HG02970 (cell line): ENCODE results near the gene ELP4.
A peak's percentile ranks its signal among the peaks of the same experiment; 100 is the strongest.
"Not testable (repeated sequence)": the region's sequence is repeated elsewhere in the genome, so short reads cannot be mapped to it uniquely, and the experiment has no call there.

Experiments
- ATAC-seq: cut with Tn5 transposase; IDR thresholded peaks from one replicate; pipeline ENCODE4 v1.9.1; 2021; ENCODE audit warnings: mild to moderate bottlenecking, moderate library complexity, moderate number of reproducible peaks; ENCODE audit not compliant: unreplicated experiment, low FRiP score

Gene ELP4

GRCh38 chr11:31509429-31510345 is at the start of gene ELP4, which contains the start of gene IMMP1L:
TSS of gene ELP4 (plus strand) at chr11:31509767. CDS start at chr11:31509785, 18 bp downstream.
TSS of gene IMMP1L (minus strand) at chr11:31509622. CDS start at chr11:31463276, 46,346 bp downstream.
- ATAC-seq = peak; percentile 100

- ATAC-seq = no peak
Observed at GRCh38 chr11:31464436-31464835, 45.1 kb upstream of the ELP4 start.

- no peak for ATAC-seq
Observed at GRCh38 chr11:31474083-31474482, 35.5 kb upstream of the ELP4 start.

- ATAC-seq = no peak
Observed at GRCh38 chr11:31477528-31478222, 31.9 kb upstream of the ELP4 start.

GRCh38 chr11:31478223-31478590 is 31.4 kb upstream of the ELP4 start:
- ATAC-seq = no peak

GRCh38 chr11:31479066-31479465 is 30.5 kb upstream of the ELP4 start:
- ATAC-seq = no peak

GRCh38 chr11:31480930-31481329 is 28.6 kb upstream of the ELP4 start:
- ATAC-seq = no peak

- ATAC-seq = no peak
Observed at GRCh38 chr11:31484497-31484896, 25.1 kb upstream of the ELP4 start.

GRCh38 chr11:31487848-31488247 is 21.7 kb upstream of the ELP4 start:
- no peak for ATAC-seq

GRCh38 chr11:31492320-31492913 is 17.1 kb upstream of the ELP4 start:
- ATAC-seq = no peak

GRCh38 chr11:31493235-31493634 is 16.3 kb upstream of the ELP4 start:
- no peak for ATAC-seq

- ATAC-seq = not testable (repeated sequence)
Observed at GRCh38 chr11:31493762-31494161, 15.8 kb upstream of the ELP4 start.

- no peak for ATAC-seq
Observed at GRCh38 chr11:31499576-31500178, 9.9 kb upstream of the ELP4 start.

GRCh38 chr11:31500560-31500959 is 9.0 kb upstream of the ELP4 start:
- no peak for ATAC-seq

GRCh38 chr11:31509051-31509428 is 527 bp upstream of the ELP4 start:
- ATAC-seq = no peak

- ATAC-seq = no peak
Observed at GRCh38 chr11:31512117-31512516, 2.5 kb downstream of the ELP4 start.

GRCh38 chr11:31521497-31522150 is 12.1 kb downstream of the ELP4 start:
- ATAC-seq = no peak

- ATAC-seq = no peak
Observed at GRCh38 chr11:31529189-31529588, 19.6 kb downstream of the ELP4 start.

GRCh38 chr11:31529701-31530100 is 20.1 kb downstream of the ELP4 start:
- ATAC-seq = no peak

GRCh38 chr11:31531293-31531692 is 21.7 kb downstream of the ELP4 start:
- ATAC-seq = no peak
